SK-N-SH (cell line): ENCODE results near the gene MYOM1. TPM values are rescaled to one million over a fixed set of nuclear protein-coding genes. Genes with fewer than 3 reads are reported as not detected.

Source experiments
- CTCF ChIA-PET: fragments of 300-600, 350-600 bp; formaldehyde crosslinking; extraction: SDS; loops from one replicate; lab custom pipeline; 2021; lab: Yijun Ruan, JAX
- POLR2A ChIA-PET: fragments of 350-600 bp; sonication (Branson Sonifier 250); formaldehyde crosslinking; extraction: SDS; loops from one replicate; lab custom pipeline; 2020; ENCODE audit warnings: antibody characterized with exemption, inconsistent platforms; lab: Yijun Ruan, JAX
- DNase-seq: peaks from one replicate; pipeline ENCODE4 v3.0.0; 2012
- H2AFZ ChIP-seq: fragments of 200-600 bp; sonication (generic); 2 replicates; pipeline ENCODE4 v1.8.1; 2016; ENCODE audit warnings: antibody characterized with exemption, mild to moderate bottlenecking, low read depth
- H3F3A ChIP-seq: fragments of 200-600 bp; sonication (generic); replicated peaks from 2 replicates; pipeline ENCODE3; 2016; ENCODE audit warnings: antibody characterized with exemption, mild to moderate bottlenecking; ENCODE audit not compliant: insufficient read depth
- H3K27ac ChIP-seq, 2 experiments: fragments of 200-500 bp in 1 of 2; fragments of 200-600 bp in 1 of 2; sonication (Bioruptor generic) in 1 of 2; sonication (generic), shearing (Covaris generic) in 1 of 2; 2 replicates each; pipeline versions ENCODE4 v1.5.1 to v1.6.1; 2014 to 2016; ENCODE audit warnings: low read depth in 2 of 2, inconsistent platforms in 1 of 2, low read length in 1 of 2, mild to moderate bottlenecking in 1 of 2, mixed read lengths in 1 of 2
- H3K27me3 ChIP-seq: fragments of 200-600 bp; sonication (generic), shearing (Covaris generic); 2 replicates; pipeline ENCODE4 v1.6.1; 2016; ENCODE audit warnings: mixed run types; ENCODE audit not compliant: insufficient read depth
- H3K36me3 ChIP-seq, 2 experiments: fragments of 200-500 bp in 1 of 2; fragments of 200-600 bp in 1 of 2; sonication (Bioruptor generic) in 1 of 2; sonication (generic) in 1 of 2; replicated peaks in 1 of 2; 2 replicates each; pipeline versions ENCODE3 to v1.5.1; 2014 to 2016; ENCODE audit warnings: low read length in 1 of 2, mild to moderate bottlenecking in 1 of 2; ENCODE audit not compliant: insufficient read depth in 2 of 2, control insufficient read depth in 1 of 2
- H3K4me1 ChIP-seq, 2 experiments: fragments of 200-500 bp in 1 of 2; fragments of 200-600 bp in 1 of 2; sonication (Bioruptor generic) in 1 of 2; sonication (generic), shearing (Covaris generic) in 1 of 2; 2 replicates each; pipeline versions ENCODE4 v1.5.1 to v1.6.1; 2014 to 2016; ENCODE audit warnings: low read depth in 1 of 2, low read length in 1 of 2, mixed run types in 1 of 2; ENCODE audit not compliant: insufficient read depth in 2 of 2, control insufficient read depth in 1 of 2
- H3K4me2 ChIP-seq: fragments of 200-600 bp; sonication (generic), shearing (Covaris generic); 2 replicates; pipeline ENCODE4 v1.6.1; 2017; ENCODE audit warnings: mixed run types
- H3K4me3 ChIP-seq, 2 experiments: fragments of 200-500 bp in 1 of 2; fragments of 200-600 bp in 1 of 2; sonication (Bioruptor generic) in 1 of 2; sonication (generic), shearing (Covaris generic) in 1 of 2; 2 replicates each; pipeline versions ENCODE4 v1.5.1 to v1.8.1; 2014 to 2016; ENCODE audit warnings: low read depth in 2 of 2, inconsistent platforms in 1 of 2, low read length in 1 of 2, mild to moderate bottlenecking in 1 of 2, mixed read lengths in 1 of 2, moderate library complexity in 1 of 2
- H3K79me2 ChIP-seq: fragments of 200-600 bp; sonication (generic); 2 replicates; pipeline ENCODE4 v1.8.1; 2017; ENCODE audit warnings: mild to moderate bottlenecking; ENCODE audit not compliant: insufficient read depth
- H3K9ac ChIP-seq: fragments of 200-600 bp; sonication (generic); 2 replicates; pipeline ENCODE4 v1.6.1; 2017; ENCODE audit warnings: mixed run types
- H3K9me2 ChIP-seq: fragments of 200-600 bp; sonication (generic); 2 replicates; pipeline ENCODE4 v1.6.1; 2017; ENCODE audit warnings: mixed run types
- H3K9me3 ChIP-seq: fragments of 200-600 bp; sonication (generic); 2 replicates; pipeline ENCODE4 v1.6.1; 2017; ENCODE audit warnings: mixed run types, mild to moderate bottlenecking, moderate library complexity
- H4K20me1 ChIP-seq: fragments of 200-600 bp; sonication (generic); 2 replicates; pipeline ENCODE4 v1.6.1; 2017; ENCODE audit warnings: mild to moderate bottlenecking, mixed run types; ENCODE audit not compliant: insufficient read depth
- CHD2 ChIP-seq: fragments of 150-350 bp; IDR thresholded peaks from 2 replicates; pipeline ENCODE4 v1.6.1; 2018; ENCODE audit warnings: low read length; ENCODE audit not compliant: partially characterized antibody
- EZH2phosphoT487 ChIP-seq: fragments of 200-600 bp; sonication (generic); IDR thresholded peaks from 2 replicates; pipeline ENCODE4 v1.6.1; 2017; ENCODE audit warnings: low read depth, mixed run types, mild to moderate bottlenecking, antibody characterized with exemption, moderate library complexity, borderline replicate concordance
- FOSL2 ChIP-seq: IDR thresholded peaks from 2 replicates; pipeline ENCODE4 v1.4.0; 2012; ENCODE audit warnings: low read depth, mild to moderate bottlenecking, moderate library complexity, borderline replicate concordance
- FOXJ3 ChIP-seq: sonication (generic); formaldehyde crosslinking; IDR thresholded peaks from 2 replicates; pipeline ENCODE4 v1.5.1; 2020; ENCODE audit warnings: mild to moderate bottlenecking, missing genetic modification reagents
- FOXM1 ChIP-seq: IDR thresholded peaks from 2 replicates; pipeline ENCODE4 v1.4.0; 2012; ENCODE audit warnings: low read depth, mild to moderate bottlenecking
- IRF3 ChIP-seq: fragments of 150-350 bp; IDR thresholded peaks from 2 replicates; pipeline ENCODE4 v1.6.1; 2016; ENCODE audit warnings: mild to moderate bottlenecking, low read depth, low read length
- JUND ChIP-seq: IDR thresholded peaks from 2 replicates; pipeline ENCODE4 v1.4.0; 2012
- MEF2A ChIP-seq: IDR thresholded peaks from 2 replicates; pipeline ENCODE4 v1.4.0; 2012; ENCODE audit warnings: low read depth, borderline replicate concordance
- MXI1 ChIP-seq: IDR thresholded peaks from 2 replicates; pipeline ENCODE4 v1.6.1; 2012; ENCODE audit warnings: mild to moderate bottlenecking, low read depth, low read length, improper control_type of control experiment
- NRF1 ChIP-seq: IDR thresholded peaks from 2 replicates; pipeline ENCODE4 v1.6.1; 2012; ENCODE audit warnings: low read depth, mild to moderate bottlenecking, low read length
- RFX5 ChIP-seq: IDR thresholded peaks from 2 replicates; pipeline ENCODE4 v1.6.1; 2012; ENCODE audit warnings: mild to moderate bottlenecking, improper control_type of control experiment, low read length
- RXRA ChIP-seq: IDR thresholded peaks from 2 replicates; pipeline ENCODE4 v1.4.0; 2012; ENCODE audit warnings: low read depth, mild to moderate bottlenecking, borderline replicate concordance
- TCF12 ChIP-seq: IDR thresholded peaks from 2 replicates; pipeline ENCODE4 v1.4.0; 2012
- TEAD4 ChIP-seq: IDR thresholded peaks from 2 replicates; pipeline ENCODE4 v1.4.0; 2012; ENCODE audit warnings: mild to moderate bottlenecking, borderline replicate concordance; ENCODE audit not compliant: insufficient read depth
- USF1 ChIP-seq: IDR thresholded peaks from 2 replicates; pipeline ENCODE4 v1.4.0; 2012; ENCODE audit warnings: low read depth, borderline replicate concordance
- USF2 ChIP-seq: fragments of 150-350 bp; IDR thresholded peaks from 2 replicates; pipeline ENCODE4 v1.6.1; 2017; ENCODE audit warnings: antibody characterized with exemption, low read length, low read depth, borderline replicate concordance
- WGBS: methylation state at CpG from one replicate; pipeline ENCODE4 v1.1.6; 2017; ENCODE audit warnings: low lambda C conversion rate; 5-methylcytosine and 5-hydroxymethylcytosine counted together
- polyA plus RNA-seq, 3 experiments: library from polyadenylated mRNA; depleted of rRNA; stranded (reverse); fragments of >200 nt; gene quantifications; 2 replicates each; pipeline ENCODE4 v1.2.3, GENCODE V29; 2012
- TF ChIP-seq, protein P1 (sequence below): IDR thresholded peaks from 2 replicates; pipeline ENCODE4 v1.4.0; 2012; ENCODE audit warnings: low read depth
- TF ChIP-seq, protein P2 (sequence below): IDR thresholded peaks from 2 replicates; pipeline ENCODE4; 2012

Gene MYOM1
- 0.07 and 0.08 TPM in 2 replicates for polyA plus RNA-seq (2012; rRNA removed)
- polyA plus RNA-seq (2012; cell fraction: cytosol; rRNA removed) = 0.13 and 0.18 TPM in 2 replicates
- 0.20 and 0.21 TPM in 2 replicates for polyA plus RNA-seq (2012; cell fraction: nucleus; rRNA removed)

DNA sequence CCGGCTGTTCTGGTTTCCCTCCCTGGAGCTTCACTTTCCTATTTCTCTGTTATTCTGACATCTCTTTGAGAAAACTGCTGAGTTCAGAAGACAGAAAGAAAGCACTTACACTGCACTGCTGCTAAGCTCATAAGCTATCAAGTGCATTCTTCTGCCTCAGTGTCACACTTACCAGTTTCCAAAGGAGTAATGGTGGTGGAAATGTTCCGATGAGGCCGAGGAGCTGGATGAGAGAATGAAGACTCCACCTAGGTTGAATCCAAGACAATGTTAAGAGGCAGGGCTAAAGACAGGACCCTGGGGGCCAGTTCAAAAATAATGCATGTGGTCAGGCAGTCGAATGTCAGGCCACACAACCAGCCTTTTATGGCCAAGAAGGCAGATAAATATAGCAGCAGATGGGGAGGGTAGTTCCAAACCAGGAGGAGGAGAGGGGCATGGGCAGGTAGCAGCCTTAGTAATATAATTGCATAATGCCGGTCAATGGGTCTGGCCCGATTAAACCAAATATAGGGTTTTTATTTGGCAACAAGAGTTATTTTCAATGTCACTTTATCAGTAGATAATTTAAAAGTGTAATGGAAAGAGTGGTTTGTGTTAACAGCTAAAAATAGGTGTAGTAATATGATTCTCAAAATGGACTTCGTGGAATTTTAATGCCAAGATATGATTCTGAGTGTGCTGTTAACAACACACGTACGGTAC lies at the start of gene MYOM1:
TSS of gene MYOM1 (minus strand) at position 338 of the 705 bp plus-strand sequence. CDS start 4,745 bp downstream, outside the sequence.
- no peaks in the 10 kb centered on the region for H3K27me3 ChIP-seq
- WGBS = 80% methylated on average over 9 of the region's 9 CpGs
- H2AFZ ChIP-seq = no peak within 1 kb of the TSS
- no peaks in the 10 kb centered on the region for H3K79me2 ChIP-seq
- no peak within 1 kb of the TSS for H3K4me3 ChIP-seq
- no peak within 1 kb of the TSS for H3K4me2 ChIP-seq
- no peaks in the 10 kb centered on the region for H4K20me1 ChIP-seq
- ChIA-PET POLR2A (interaction anchor here (0.9 kb wide), 1 partner anchor 28 kb away, joined by 3 read pairs; the partner anchor contains the start of gene MYL12A), CTCF (interaction anchor here (0.7 to 3.5 kb wide), 4 partner anchors 17 to 157 kb away, joined by 3 to 15 read pairs (median 4); no protein-coding TSS in a partner anchor)
- H3K9ac ChIP-seq = no peak within 1 kb of the TSS
- DNase-seq = no peak
- no peaks in the 10 kb centered on the region for H3K4me1 ChIP-seq
- TF ChIP-seq IRF3 = no peak
- TF ChIP-seq TCF12 = no peak
- no peak for TF ChIP-seq USF1
- TF ChIP-seq, protein P1, sequence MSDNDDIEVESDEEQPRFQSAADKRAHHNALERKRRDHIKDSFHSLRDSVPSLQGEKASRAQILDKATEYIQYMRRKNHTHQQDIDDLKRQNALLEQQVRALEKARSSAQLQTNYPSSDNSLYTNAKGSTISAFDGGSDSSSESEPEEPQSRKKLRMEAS = no peak
- no peak for TF ChIP-seq TEAD4
- TF ChIP-seq RFX5 = no peak
- TF ChIP-seq, protein P2, sequence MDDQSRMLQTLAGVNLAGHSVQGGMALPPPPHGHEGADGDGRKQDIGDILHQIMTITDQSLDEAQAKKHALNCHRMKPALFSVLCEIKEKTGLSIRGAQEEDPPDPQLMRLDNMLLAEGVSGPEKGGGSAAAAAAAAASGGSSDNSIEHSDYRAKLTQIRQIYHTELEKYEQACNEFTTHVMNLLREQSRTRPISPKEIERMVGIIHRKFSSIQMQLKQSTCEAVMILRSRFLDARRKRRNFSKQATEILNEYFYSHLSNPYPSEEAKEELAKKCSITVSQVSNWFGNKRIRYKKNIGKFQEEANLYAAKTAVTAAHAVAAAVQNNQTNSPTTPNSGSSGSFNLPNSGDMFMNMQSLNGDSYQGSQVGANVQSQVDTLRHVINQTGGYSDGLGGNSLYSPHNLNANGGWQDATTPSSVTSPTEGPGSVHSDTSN = no peak
- no peak for TF ChIP-seq MXI1
- no peak for TF ChIP-seq FOXM1
- no peak for TF ChIP-seq NRF1
- TF ChIP-seq RXRA = no peak
- no peak for TF ChIP-seq FOSL2
- no peak for TF ChIP-seq MEF2A
- no peak for TF ChIP-seq EZH2phosphoT487
- TF ChIP-seq FOXJ3 (CRISPR knock-in tag) = no peak
- no peak for TF ChIP-seq JUND
- no peak for TF ChIP-seq CHD2
- no peak for TF ChIP-seq USF2
- no peak within 1 kb of the TSS for H3K27ac ChIP-seq
- no peaks in the 10 kb centered on the region for H3K36me3 ChIP-seq
- H3K9me2 ChIP-seq = no peaks in the 10 kb centered on the region
- H3K9me3 ChIP-seq = no peaks in the 10 kb centered on the region
- no peaks in the 10 kb centered on the region for H3F3A ChIP-seq
